ENCODE results near the gene FIBP. TPM values are rescaled to one million over a fixed set of nuclear protein-coding genes. Genes with fewer than 3 reads are reported as not detected.

The FIBP gene
- total and polyA plus RNA-seq, 8 donors: 18.0 to 56.2 (median 25.5) TPM

DNA sequence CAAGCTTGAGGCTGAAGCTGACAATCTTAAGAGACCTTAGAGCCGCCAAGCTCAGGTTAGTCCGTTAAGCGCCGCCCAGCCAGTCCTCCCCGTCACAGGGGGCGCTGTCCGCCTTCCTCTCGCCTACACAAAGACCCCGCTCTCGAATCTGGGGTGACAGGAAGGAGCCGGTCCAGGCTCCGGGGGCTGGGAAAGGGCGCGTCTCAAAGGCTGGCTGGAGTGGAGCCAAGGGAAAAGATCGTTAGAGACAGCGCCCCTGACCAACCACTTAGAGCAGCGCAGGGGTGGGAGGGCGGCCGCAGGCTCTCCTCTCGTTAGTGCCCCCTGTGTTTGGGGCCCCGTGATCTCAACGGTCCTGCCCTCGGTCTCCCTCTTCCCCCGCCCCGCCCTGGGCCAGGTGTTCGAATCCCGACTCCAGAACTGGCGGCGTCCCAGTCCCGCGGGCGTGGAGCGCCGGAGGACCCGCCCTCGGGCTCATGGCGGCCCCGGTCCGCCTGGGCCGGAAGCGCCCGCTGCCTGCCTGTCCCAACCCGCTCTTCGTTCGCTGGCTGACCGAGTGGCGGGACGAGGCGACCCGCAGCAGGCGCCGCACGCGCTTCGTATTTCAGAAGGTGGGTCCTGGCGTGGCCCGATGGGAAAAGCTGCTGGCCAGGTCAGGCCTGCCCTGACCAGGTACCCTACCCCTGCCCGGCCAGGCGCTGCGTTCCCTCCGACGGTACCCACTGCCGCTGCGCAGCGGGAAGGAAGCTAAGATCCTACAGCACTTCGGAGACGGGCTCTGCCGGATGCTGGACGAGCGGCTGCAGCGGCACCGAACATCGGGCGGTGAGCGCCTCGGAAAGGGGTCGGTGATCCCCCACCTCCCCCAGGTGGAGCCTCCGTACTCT lies 27.8 kb downstream of the FIBP start, which contains the start of gene MUS81:
Gene MUS81, plus strand, starts transcription at position 156 of the 887 bp plus-strand sequence. Its CDS starts 321 bp downstream, at position 477.
- Histone ChIP-seq H3K36me3 (peaks cover 0 to 23% (median 13%) of the 10 kb centered on the region in 3 donors), H3K4me3 (peak within 1 kb of the TSS; percentile 95 to 100 (median 98)), H3K27me3 (no peaks in the 10 kb centered on the region), H3K4me1 (peaks cover 3 to 22% (median 14%) of the 10 kb centered on the region in 3 donors), H3K9me3 (no peaks in the 10 kb centered on the region), H3K27ac (peak within 1 kb of the TSS; percentile 81 to 93 (median 88))
- intact Hi-C loops (cut with DNase I): no loop called here
- TF ChIP-seq, protein P1, sequence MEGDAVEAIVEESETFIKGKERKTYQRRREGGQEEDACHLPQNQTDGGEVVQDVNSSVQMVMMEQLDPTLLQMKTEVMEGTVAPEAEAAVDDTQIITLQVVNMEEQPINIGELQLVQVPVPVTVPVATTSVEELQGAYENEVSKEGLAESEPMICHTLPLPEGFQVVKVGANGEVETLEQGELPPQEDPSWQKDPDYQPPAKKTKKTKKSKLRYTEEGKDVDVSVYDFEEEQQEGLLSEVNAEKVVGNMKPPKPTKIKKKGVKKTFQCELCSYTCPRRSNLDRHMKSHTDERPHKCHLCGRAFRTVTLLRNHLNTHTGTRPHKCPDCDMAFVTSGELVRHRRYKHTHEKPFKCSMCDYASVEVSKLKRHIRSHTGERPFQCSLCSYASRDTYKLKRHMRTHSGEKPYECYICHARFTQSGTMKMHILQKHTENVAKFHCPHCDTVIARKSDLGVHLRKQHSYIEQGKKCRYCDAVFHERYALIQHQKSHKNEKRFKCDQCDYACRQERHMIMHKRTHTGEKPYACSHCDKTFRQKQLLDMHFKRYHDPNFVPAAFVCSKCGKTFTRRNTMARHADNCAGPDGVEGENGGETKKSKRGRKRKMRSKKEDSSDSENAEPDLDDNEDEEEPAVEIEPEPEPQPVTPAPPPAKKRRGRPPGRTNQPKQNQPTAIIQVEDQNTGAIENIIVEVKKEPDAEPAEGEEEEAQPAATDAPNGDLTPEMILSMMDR (IDR thresholded peaks at IDR 0.05): peak; percentile 69 to 89 (median 85)
- 0% methylated on average over 78 of the region's 78 CpGs for WGBS, 2 donors
- DNase-seq: peak; percentile 95 to 98 (median 96)
- FAIRE-seq: peak; percentile 5
- ATAC-seq: peak; percentile 70 to 79 (median 72)

DNA sequence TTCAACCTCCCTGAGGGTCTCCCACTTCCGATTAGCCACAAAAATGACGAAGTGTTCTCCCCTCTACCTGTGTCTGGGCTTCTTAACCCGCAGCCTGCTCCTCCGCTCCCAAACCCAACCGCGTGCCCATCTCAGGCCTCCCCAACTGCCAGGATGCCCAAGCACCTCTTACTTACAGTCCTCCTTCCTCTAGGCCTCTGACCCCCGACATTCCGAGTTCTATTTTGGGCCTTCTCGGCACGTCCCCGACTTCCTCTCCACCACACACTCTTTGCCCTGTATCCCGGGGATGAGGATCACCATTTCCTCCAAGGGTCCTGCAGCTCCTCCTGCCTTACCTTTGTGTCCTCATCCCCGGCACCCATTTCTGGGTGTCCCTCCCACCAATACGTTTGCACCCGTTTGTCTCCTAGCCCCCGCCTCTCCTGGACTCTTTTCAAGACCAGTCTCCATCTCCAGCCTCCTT lies 28.4 kb downstream of the FIBP start:
- peaks cover 3 to 23% (median 14%) of the 10 kb centered on the region in 3 donors for H3K4me1 ChIP-seq
- H3K4me3 ChIP-seq: peak overlapping the region; percentile 18 to 100 (median 98)
- no peaks in the 10 kb centered on the region for H3K27me3 ChIP-seq
- peaks cover 4 to 23% (median 18%) of the 10 kb centered on the region in 3 donors for H3K36me3 ChIP-seq
- H3K9me3 ChIP-seq: no peaks in the 10 kb centered on the region
- H3K27ac ChIP-seq: peak overlapping the region; percentile 81 to 93 (median 88)
- DNase-seq (peak in 4 of 6 donors; percentile 52 to 68 (median 61)), FAIRE-seq (no peak), ATAC-seq (no peak)
- TF ChIP-seq, protein P1 (IDR thresholded peaks at IDR 0.05): no peak
- 5% methylated on average over 16 of the region's 16 CpGs for WGBS, 2 donors
- intact Hi-C loops (cut with DNase I): no loop called here

DNA sequence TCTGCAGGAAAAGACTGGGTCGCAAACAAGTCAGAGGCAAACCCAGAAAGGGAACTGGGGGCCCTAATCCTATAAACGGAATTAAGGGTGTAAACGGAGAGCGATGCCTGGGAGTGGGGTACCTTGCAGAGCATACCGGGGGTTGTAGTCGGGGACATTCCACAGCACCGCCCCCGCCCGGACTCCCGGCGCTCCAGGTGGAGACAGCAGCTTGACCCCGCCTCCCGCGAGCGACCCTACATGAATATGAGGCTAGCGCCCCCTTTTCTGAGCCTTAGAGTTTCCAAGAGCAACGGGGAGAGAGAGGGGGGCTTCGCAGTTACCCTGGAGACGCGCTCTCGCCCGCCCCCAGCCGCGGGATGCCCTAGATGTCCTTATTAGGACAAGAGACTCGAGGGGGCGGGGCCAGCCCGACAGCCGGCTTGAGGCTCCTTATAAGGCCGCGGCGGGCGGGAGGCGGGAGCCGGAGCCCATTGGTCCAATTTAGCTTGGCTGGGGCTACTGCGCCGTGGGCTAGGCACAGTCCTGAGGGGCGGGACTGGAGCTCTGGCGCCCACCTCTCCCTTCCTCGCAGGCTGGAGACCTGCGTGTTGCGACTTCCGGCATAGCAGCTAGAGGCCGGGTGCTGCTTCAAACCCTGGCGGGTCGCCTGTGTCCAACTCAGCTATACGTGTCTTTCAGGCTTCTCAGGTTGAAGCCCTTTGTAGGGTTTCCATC lies 29.0 kb downstream of the FIBP start:
- DNase-seq (peak; percentile 93 to 98 (median 96)), ATAC-seq (peak; percentile 66 to 82 (median 71)), FAIRE-seq (no peak)
- no peaks in the 10 kb centered on the region for H3K27me3 ChIP-seq
- intact Hi-C loops (cut with DNase I): no loop called here
- H3K36me3 ChIP-seq: peaks cover 4 to 22% (median 14%) of the 10 kb centered on the region in 3 donors
- H3K4me1 ChIP-seq: peaks cover 3 to 23% (median 14%) of the 10 kb centered on the region in 3 donors
- 1% methylated on average over 45 to 46 of the region's 46 CpGs for WGBS, 2 donors
- peak overlapping the region; percentile 81 to 93 (median 88) for H3K27ac ChIP-seq
- peak overlapping the region; percentile 18 to 100 (median 98) for H3K4me3 ChIP-seq
- TF ChIP-seq, protein P1 (IDR thresholded peaks at IDR 0.05): no peak
- H3K9me3 ChIP-seq: no peaks in the 10 kb centered on the region

DNA sequence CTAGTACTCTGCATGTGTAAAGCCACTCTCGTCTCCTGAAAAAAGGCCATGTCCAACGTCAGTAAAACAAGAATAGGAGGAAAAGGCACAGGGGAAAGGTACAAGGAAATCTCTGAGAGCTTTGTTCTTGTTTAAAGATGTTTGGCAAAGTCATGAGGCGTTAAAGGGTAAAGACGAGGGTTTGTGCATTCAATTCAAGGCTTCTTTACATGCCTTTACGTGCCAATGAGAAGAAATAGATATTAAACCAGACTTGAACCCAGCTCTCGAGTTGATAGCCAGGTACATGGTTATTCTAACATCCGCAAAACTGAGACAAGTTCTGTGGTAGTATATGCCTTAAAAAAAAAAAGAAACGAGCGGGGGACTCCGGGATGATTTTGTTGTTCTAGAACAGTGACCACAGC lies 29.6 kb downstream of the FIBP start:
- Histone ChIP-seq H3K4me3 (peak overlapping the region; percentile 18 to 100 (median 90)), H3K27me3 (no peaks in the 10 kb centered on the region), H3K4me1 (peaks cover 3 to 23% (median 14%) of the 10 kb centered on the region in 3 donors), H3K9me3 (no peaks in the 10 kb centered on the region), H3K36me3 (peaks cover 4 to 16% (median 10%) of the 10 kb centered on the region in 3 donors), H3K27ac (peak overlapping the region; percentile 82 to 93 (median 88))
- intact Hi-C loops (cut with DNase I): no loop called here
- WGBS, 2 donors: 1% methylated on average over 10 of the region's 10 CpGs
- no peak for DNase-seq
- FAIRE-seq: no peak
- no peak for ATAC-seq
- TF ChIP-seq, protein P1 (IDR thresholded peaks at IDR 0.05): no peak
